IPS-18a (cell line): ENCODE data around the gene PCYOX1L.
A peak's percentile ranks its signal among the peaks of the same experiment; 100 is the strongest.

Experiments used
- H3K27ac ChIP-seq: one replicate; pipeline ENCODE4 v1.5.1; 2013; ENCODE audit warnings: low read length
- H3K27me3 ChIP-seq: one replicate; pipeline ENCODE4 v1.6.1; 2013; ENCODE audit warnings: mild to moderate bottlenecking, low read length; ENCODE audit not compliant: control insufficient read depth, insufficient read depth
- H3K36me3 ChIP-seq: one replicate; pipeline ENCODE4 v1.6.1; 2013; ENCODE audit warnings: low read depth, low read length; ENCODE audit not compliant: control insufficient read depth
- H3K4me1 ChIP-seq: one replicate; pipeline ENCODE4 v1.6.1; 2013; ENCODE audit warnings: low read depth, low read length; ENCODE audit not compliant: control insufficient read depth
- H3K4me3 ChIP-seq: one replicate; pipeline ENCODE4 v1.5.1; 2013; ENCODE audit warnings: low read length
- H3K9ac ChIP-seq: one replicate; pipeline ENCODE4 v1.6.1; 2013; ENCODE audit warnings: mild to moderate bottlenecking, low read length, moderate library complexity
- H3K9me3 ChIP-seq: one replicate; pipeline ENCODE4 v1.6.1; 2013; ENCODE audit warnings: low read depth, low read length; ENCODE audit not compliant: control insufficient read depth

Gene PCYOX1L

GRCh38 chr5:149357370-149358293 is at the start of gene PCYOX1L:
Gene PCYOX1L (plus strand): TSS chr5:149358046. CDS start chr5:149358069, 23 bp downstream.
- no peaks in the 10 kb centered on the region for H3K9me3 ChIP-seq
- peaks cover 9% of the 10 kb centered on the region for H3K4me1 ChIP-seq
- H3K27me3 ChIP-seq = no peaks in the 10 kb centered on the region
- H3K9ac ChIP-seq = peak within 1 kb of the TSS; percentile 59
- peak within 1 kb of the TSS; percentile 81 for H3K4me3 ChIP-seq
- H3K27ac ChIP-seq = no peak within 1 kb of the TSS
- peaks cover 18% of the 10 kb centered on the region for H3K36me3 ChIP-seq

- H3K4me3 ChIP-seq = no peak overlapping the region
- H3K4me1 ChIP-seq = peaks cover 8% of the 10 kb centered on the region
- no peaks in the 10 kb centered on the region for H3K9me3 ChIP-seq
- H3K27ac ChIP-seq = no peak overlapping the region
- H3K9ac ChIP-seq = no peak overlapping the region
- no peaks in the 10 kb centered on the region for H3K27me3 ChIP-seq
- H3K36me3 ChIP-seq = no peaks in the 10 kb centered on the region
Observed at GRCh38 chr5:149309354-149309753, 48.5 kb upstream of the PCYOX1L start.

GRCh38 chr5:149310488-149310887 is 47.4 kb upstream of the PCYOX1L start:
- no peak overlapping the region for H3K27ac ChIP-seq
- no peaks in the 10 kb centered on the region for H3K9me3 ChIP-seq
- H3K4me1 ChIP-seq = peaks cover 8% of the 10 kb centered on the region
- H3K4me3 ChIP-seq = no peak overlapping the region
- no peaks in the 10 kb centered on the region for H3K36me3 ChIP-seq
- no peak overlapping the region for H3K9ac ChIP-seq
- no peaks in the 10 kb centered on the region for H3K27me3 ChIP-seq

GRCh38 chr5:149310947-149311658 is 46.7 kb upstream of the PCYOX1L start:
- Histone ChIP-seq H3K27me3 (no peaks in the 10 kb centered on the region), H3K9me3 (no peaks in the 10 kb centered on the region), H3K9ac (no peak overlapping the region), H3K36me3 (no peaks in the 10 kb centered on the region), H3K4me1 (peaks cover 8% of the 10 kb centered on the region), H3K27ac (no peak overlapping the region), H3K4me3 (no peak overlapping the region)

GRCh38 chr5:149313151-149313841 is 44.5 kb upstream of the PCYOX1L start:
- Histone ChIP-seq H3K27ac (no peak overlapping the region), H3K9ac (no peak overlapping the region)

GRCh38 chr5:149314571-149315111 is 43.2 kb upstream of the PCYOX1L start:
- Histone ChIP-seq H3K9me3 (no peaks in the 10 kb centered on the region), H3K36me3 (no peaks in the 10 kb centered on the region), H3K9ac (no peak overlapping the region), H3K4me1 (peaks cover 11% of the 10 kb centered on the region), H3K4me3 (no peak overlapping the region), H3K27me3 (no peaks in the 10 kb centered on the region), H3K27ac (no peak overlapping the region)

More at GRCh38 chr5:149313151-149313841, 44.5 kb upstream of the PCYOX1L start:
- no peak overlapping the region for H3K4me3 ChIP-seq
- H3K27me3 ChIP-seq = no peaks in the 10 kb centered on the region
- H3K36me3 ChIP-seq = no peaks in the 10 kb centered on the region
- H3K4me1 ChIP-seq = peaks cover 11% of the 10 kb centered on the region
- H3K9me3 ChIP-seq = no peaks in the 10 kb centered on the region

GRCh38 chr5:149315753-149316152 is 42.1 kb upstream of the PCYOX1L start:
- H3K9me3 ChIP-seq = no peaks in the 10 kb centered on the region
- no peak overlapping the region for H3K27ac ChIP-seq
- H3K9ac ChIP-seq = no peak overlapping the region
- H3K27me3 ChIP-seq = no peaks in the 10 kb centered on the region
- peaks cover 8% of the 10 kb centered on the region for H3K4me1 ChIP-seq
- no peak overlapping the region for H3K4me3 ChIP-seq
- H3K36me3 ChIP-seq = no peaks in the 10 kb centered on the region

- no peak overlapping the region for H3K4me3 ChIP-seq
- H3K9me3 ChIP-seq = no peaks in the 10 kb centered on the region
- no peaks in the 10 kb centered on the region for H3K27me3 ChIP-seq
- H3K4me1 ChIP-seq = peaks cover 5% of the 10 kb centered on the region
- no peak overlapping the region for H3K27ac ChIP-seq
- no peaks in the 10 kb centered on the region for H3K36me3 ChIP-seq
- H3K9ac ChIP-seq = no peak overlapping the region
Observed at GRCh38 chr5:149317281-149318048, 40.4 kb upstream of the PCYOX1L start.

GRCh38 chr5:149319174-149319573 is 38.7 kb upstream of the PCYOX1L start:
- Histone ChIP-seq H3K4me1 (peaks cover 5% of the 10 kb centered on the region), H3K9me3 (no peaks in the 10 kb centered on the region), H3K36me3 (no peaks in the 10 kb centered on the region), H3K4me3 (no peak overlapping the region), H3K9ac (no peak overlapping the region), H3K27me3 (no peaks in the 10 kb centered on the region), H3K27ac (no peak overlapping the region)

- Histone ChIP-seq H3K9me3 (no peaks in the 10 kb centered on the region), H3K36me3 (no peaks in the 10 kb centered on the region), H3K27ac (no peak overlapping the region), H3K4me1 (peaks cover 5% of the 10 kb centered on the region), H3K27me3 (no peaks in the 10 kb centered on the region), H3K9ac (no peak overlapping the region), H3K4me3 (no peak overlapping the region)
Observed at GRCh38 chr5:149320791-149321330, 37.0 kb upstream of the PCYOX1L start.
